Measurements from ENCODE around the gene ATP1A3. TPM values are rescaled to one million over a fixed set of nuclear protein-coding genes. Genes with fewer than 3 reads are reported as not detected.

The ATP1A3 gene
- total RNA-seq, 4 donors from 2014 or later: 0.35 to 1.3 (median 0.81) TPM

- TF ChIP-seq CTCF (IDR thresholded peaks at IDR 0.05) (no peak), POLR2A (IDR thresholded peaks at IDR 0.05) (no peak)
These were observed 30.6 kb upstream of the ATP1A3 start for GRCh38 chr19:42024622-42025111.

DNA sequence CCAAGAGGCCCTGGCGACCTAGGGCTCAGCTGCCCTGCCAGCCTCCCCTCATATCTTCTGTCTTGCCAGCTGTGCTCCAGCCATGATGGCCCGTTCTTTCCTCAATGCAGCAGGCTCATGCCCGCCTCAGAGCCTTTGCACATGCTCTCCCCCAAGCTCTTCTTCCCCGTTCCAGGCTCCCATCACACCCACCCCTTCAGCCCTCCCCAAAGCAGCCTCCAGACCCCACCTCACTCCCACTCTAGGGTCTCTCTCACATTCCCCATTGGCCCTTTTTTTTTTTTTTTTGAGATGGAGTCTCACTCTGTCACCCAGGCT lies 29.9 kb upstream of the ATP1A3 start:
- no peak overlapping the region for H3K27ac ChIP-seq
- no peak overlapping the region for H3K4me3 ChIP-seq
- H3K9me3 ChIP-seq: no peaks in the 10 kb centered on the region
- no peak for DNase-seq
- H3K36me3 ChIP-seq: no peaks in the 10 kb centered on the region
- H3K27me3 ChIP-seq: no peaks in the 10 kb centered on the region
- TF ChIP-seq CTCF (IDR thresholded peaks at IDR 0.05): no peak
- TF ChIP-seq POLR2A (IDR thresholded peaks at IDR 0.05): no peak
- no peaks in the 10 kb centered on the region for H3K4me1 ChIP-seq

More at GRCh38 chr19:42024622-42025111, 30.6 kb upstream of the ATP1A3 start:
- no peaks in the 10 kb centered on the region for H3K27me3 ChIP-seq
- H3K4me1 ChIP-seq: no peaks in the 10 kb centered on the region
- H3K9me3 ChIP-seq: no peaks in the 10 kb centered on the region
- no peak overlapping the region for H3K27ac ChIP-seq
- no peak for DNase-seq
- no peaks in the 10 kb centered on the region for H3K36me3 ChIP-seq
- no peak overlapping the region for H3K4me3 ChIP-seq

GRCh38 chr19:42023121-42023942 lies 29.3 kb upstream of the ATP1A3 start:
- no peak overlapping the region for H3K4me3 ChIP-seq
- H3K27ac ChIP-seq: no peak overlapping the region
- TF ChIP-seq CTCF (IDR thresholded peaks at IDR 0.05) (peak in 2 of 6 experiments; percentile 7 to 16), POLR2A (IDR thresholded peaks at IDR 0.05) (no peak)
- no peaks in the 10 kb centered on the region for H3K4me1 ChIP-seq
- H3K27me3 ChIP-seq: no peaks in the 10 kb centered on the region
- H3K9me3 ChIP-seq: no peaks in the 10 kb centered on the region
- peak in 1 of 3 donors; percentile 53 for DNase-seq
- no peaks in the 10 kb centered on the region for H3K36me3 ChIP-seq

DNA sequence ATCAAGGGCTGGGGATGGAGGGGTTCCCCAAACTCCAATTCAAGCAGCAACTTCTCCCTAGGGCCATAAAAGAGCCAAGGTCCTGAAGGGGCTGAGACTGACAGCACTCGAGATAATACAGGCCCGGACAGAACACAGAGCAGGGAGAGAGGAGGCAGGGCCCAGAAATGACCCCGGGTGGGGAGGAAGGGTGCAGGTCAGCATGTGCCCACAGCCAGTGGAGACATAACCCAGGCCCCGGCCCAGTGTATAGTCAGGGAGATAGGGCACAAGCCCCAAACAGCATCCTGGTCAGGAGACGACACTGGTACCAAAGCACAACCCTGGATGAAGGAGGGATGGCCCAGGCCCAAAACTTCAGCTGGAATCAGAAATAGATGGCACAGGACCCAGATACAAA lies 28.6 kb upstream of the ATP1A3 start:
- no peak for TF ChIP-seq POLR2A (IDR thresholded peaks at IDR 0.05)
- no peak for TF ChIP-seq CTCF (IDR thresholded peaks at IDR 0.05)
- H3K36me3 ChIP-seq: no peaks in the 10 kb centered on the region
- no peak overlapping the region for H3K27ac ChIP-seq
- H3K9me3 ChIP-seq: no peaks in the 10 kb centered on the region
- H3K27me3 ChIP-seq: no peaks in the 10 kb centered on the region
- H3K4me3 ChIP-seq: no peak overlapping the region
- DNase-seq: no peak
- no peaks in the 10 kb centered on the region for H3K4me1 ChIP-seq

DNA sequence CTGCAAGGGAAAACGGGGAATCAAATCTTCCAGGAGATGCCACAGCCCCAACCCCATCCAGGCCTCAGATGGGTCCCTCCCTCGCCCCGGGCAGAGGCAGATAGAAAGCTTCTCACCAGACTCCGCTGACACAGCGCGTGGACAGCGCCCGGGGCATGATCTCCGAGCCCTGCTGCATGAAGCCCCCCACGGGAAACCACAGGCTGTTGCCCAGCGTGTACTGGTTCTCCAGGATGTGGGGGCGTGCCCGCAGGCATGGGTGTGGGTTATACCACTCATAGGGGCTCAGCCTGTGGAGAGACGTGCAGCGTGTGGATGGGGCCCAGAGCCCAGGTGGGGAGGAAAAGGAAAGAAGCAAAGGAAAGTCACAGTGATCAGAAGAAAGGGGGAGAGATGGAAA lies 27.2 kb upstream of the ATP1A3 start:
- no peak overlapping the region for H3K27ac ChIP-seq
- H3K27me3 ChIP-seq: no peaks in the 10 kb centered on the region
- no peaks in the 10 kb centered on the region for H3K4me1 ChIP-seq
- H3K36me3 ChIP-seq: no peaks in the 10 kb centered on the region
- H3K9me3 ChIP-seq: no peaks in the 10 kb centered on the region
- H3K4me3 ChIP-seq: no peak overlapping the region
- TF ChIP-seq POLR2A (IDR thresholded peaks at IDR 0.05) (no peak), CTCF (IDR thresholded peaks at IDR 0.05) (no peak)
- DNase-seq: no peak

All from Peyer's patch (tissue), 4 donors.